ENCODE measurements around the gene CLCN3. TPM values are rescaled to one million over a fixed set of nuclear protein-coding genes. Genes with fewer than 3 reads are reported as not detected.
"Not testable (repeated sequence)": the region's sequence is repeated elsewhere in the genome, so short reads cannot be mapped to it uniquely, and the experiment has no call there.

CLCN3 gene
- total RNA-seq, 2 donors from 2014 or later: 17.0 to 23.3 TPM

- no peak for DNase-seq (ENCODE audit: low spot score)
- intact Hi-C loops (cut with DNase I): loop anchor here in 1 of 2 donors (5.0 kb wide), 1 partner anchor 47 kb away; no protein-coding TSS in a partner anchor
Measured at GRCh38 chr4:169615467-169616106, 4.8 kb upstream of the CLCN3 start.

DNA sequence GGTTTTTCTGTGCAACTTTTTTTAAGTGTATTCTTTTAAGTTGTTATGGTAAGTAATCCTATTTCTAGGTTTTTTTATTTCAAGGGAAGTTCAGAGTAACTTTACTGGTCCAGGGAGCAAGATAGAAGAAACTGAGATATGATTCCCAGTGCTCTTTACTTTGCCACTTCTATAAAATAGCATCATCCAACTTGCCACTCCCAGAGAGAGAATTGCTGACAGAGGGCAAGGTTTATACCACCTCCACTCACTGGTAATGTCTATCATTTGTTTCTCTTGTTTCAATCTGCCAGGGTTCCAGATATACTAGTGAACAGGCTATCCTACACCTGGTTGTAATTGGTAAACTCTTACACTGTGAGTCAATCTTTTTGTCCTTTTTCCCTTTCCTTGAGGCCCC is 3.5 kb upstream of the CLCN3 start:
- no peak for DNase-seq (ENCODE audit: low spot score)
- intact Hi-C loops (cut with DNase I): loop anchor here in 1 of 2 donors (5.0 kb wide), 1 partner anchor 45 kb away; no protein-coding TSS in a partner anchor

- intact Hi-C loops (cut with DNase I): loop anchor here in 1 of 2 donors (5.0 kb wide), 1 partner anchor 45 kb away; no protein-coding TSS in a partner anchor
- no peak for DNase-seq (ENCODE audit: low spot score)
Measured at GRCh38 chr4:169617306-169617705, 3.1 kb upstream of the CLCN3 start.

DNA sequence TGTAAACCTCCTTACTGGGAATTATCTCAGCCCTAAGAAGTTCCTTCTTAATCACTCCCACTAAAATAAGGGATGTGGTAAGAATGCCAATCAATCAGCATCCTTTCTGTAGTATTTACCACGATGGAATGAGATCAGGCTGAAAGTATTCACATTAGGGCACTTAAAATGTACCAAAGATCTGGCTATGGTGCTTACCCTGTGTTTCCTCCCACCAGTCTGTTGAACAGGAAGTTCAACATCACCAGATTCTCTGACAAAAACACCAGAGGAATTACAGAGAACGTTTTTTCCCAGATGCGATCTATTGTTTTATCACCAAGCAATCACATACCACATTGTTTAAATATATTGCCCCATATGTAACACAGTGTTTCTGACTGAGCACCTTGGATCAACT is 2.1 kb upstream of the CLCN3 start:
- intact Hi-C loops (cut with DNase I): loop anchor here in 1 of 2 donors (5.0 kb wide), 1 partner anchor 44 kb away; no protein-coding TSS in a partner anchor
- DNase-seq (ENCODE audit: low spot score): no peak

DNA sequence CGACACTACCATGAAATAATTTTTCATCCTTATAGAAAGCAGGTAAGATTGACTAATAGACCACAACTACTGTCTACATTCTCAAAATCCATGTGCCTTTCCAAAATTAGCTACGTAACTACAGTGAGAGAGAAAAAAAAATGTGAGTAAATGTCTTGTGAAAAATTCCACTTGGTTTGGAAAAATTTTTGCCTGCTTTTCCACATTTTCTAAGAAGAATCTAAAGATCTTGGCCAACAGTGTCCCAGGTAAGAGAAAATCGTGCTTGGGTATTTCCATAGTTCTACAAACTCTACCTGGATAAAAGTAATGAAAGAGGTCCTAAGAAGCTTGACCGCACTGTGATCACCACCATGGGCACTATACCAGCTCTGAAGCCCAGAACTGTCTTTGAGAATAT is 1.4 kb upstream of the CLCN3 start:
- intact Hi-C loops (cut with DNase I): loop anchor here in 1 of 2 donors (5.0 kb wide), 1 partner anchor 43 kb away; no protein-coding TSS in a partner anchor
- no peak for DNase-seq (ENCODE audit: low spot score)

DNA sequence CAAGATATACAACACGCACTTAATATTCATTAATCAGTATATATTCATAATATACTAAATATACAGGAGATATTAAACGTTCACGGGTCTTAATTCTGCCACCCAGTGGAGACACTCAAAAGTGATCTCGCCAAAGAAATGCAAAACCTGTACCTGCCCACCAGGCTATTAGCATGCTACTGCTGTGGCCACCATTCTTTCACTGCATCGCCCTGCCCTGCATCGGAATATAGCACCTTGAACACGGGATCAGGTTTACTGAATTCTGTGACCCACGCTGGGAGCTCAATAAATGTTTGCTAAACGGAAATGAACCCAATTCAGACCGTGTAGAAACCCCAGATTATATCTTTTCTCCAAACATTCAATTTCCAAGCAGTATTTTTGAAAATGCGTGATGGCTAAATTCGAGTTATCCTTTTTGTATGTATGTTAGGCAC is 840 bp upstream of the CLCN3 start:
- intact Hi-C loops (cut with DNase I): loop anchor here in 1 of 2 donors (5.0 kb wide), 1 partner anchor 43 kb away; no protein-coding TSS in a partner anchor
- DNase-seq (ENCODE audit: low spot score): no peak

GRCh38 chr4:169620880-169621248 is 486 bp downstream of the CLCN3 start:
- intact Hi-C loops (cut with DNase I): no loop called here
- DNase-seq (ENCODE audit: low spot score): no peak

DNA sequence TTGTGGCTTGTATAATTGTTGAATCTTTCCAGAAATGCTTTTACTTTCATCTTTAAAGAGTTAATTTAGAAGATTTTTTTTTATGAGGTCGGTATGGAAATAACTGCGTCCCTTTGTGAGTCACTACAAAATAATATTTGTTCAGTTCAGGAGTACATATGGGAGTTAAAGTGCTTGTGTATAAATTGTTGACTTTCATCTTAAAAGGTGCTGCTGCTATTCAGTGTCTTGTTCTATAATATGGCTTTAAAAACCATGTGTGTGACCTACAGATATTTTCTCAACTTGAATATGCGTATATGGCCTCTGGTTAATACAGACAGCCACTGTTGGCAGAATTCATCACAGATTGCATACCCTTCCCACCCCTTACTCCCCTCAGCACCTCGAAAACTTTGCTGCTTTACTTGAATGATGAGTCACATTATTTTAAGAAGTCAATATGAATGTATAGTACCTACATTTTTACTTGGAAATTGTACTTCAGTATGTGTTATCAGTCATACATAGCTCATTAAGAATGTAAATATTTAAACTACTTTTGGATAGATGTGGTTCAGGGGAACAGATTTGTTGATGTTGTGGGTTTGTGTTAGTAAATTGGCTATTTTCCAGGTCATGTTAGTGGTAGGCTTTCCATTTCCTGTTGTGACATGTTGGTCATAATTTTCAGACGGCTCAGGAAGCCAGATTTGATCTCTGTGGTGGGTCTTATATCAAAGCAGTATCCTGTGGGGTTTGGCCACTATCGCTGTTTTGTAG is 1.5 kb downstream of the CLCN3 start:
- DNase-seq (ENCODE audit: low spot score): no peak
- intact Hi-C loops (cut with DNase I): no loop called here

DNA sequence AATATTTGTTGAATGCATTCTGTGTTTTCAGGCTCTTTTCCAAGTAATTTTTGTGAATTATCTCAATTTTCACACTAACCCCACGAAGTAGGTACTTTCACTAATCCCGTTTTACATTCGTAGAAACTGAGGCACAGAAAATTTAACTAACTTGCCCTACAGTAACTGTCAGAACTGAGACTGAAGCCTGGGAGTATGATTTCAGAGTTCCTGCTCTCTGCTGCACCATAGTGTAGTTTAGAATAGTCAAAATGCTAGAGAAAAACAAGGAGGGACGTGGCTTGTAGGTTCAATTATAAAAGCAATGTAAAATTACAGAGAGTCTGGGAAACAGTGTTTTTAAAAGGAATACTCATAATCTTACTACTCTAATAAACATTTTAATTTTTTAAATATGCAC is 2.2 kb downstream of the CLCN3 start:
- no peak for DNase-seq (ENCODE audit: low spot score)
- intact Hi-C loops (cut with DNase I): no loop called here

GRCh38 chr4:169624012-169624411 is 3.6 kb downstream of the CLCN3 start:
- intact Hi-C loops (cut with DNase I); DNase-seq (ENCODE audit: low spot score): not testable (repeated sequence)

DNA sequence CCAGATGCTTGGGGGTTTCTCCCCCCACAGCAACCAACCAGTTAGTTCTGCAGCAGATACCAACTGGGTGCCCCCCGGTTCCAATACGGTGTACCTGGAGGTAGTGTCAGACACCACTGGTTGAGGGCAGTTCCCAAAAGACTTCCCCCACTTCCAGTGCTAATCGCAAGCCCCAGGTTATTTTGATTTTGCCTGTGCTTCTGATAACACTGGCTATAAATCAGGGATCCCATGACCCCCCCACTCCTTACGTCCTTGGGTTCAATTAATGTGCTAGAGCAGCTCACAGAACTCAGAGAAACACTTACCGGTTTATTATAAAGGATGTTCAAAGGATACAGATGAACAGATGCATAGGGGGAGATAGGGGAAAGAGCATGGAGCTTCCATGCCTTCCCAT is 5.5 kb downstream of the CLCN3 start:
- no peak for DNase-seq (ENCODE audit: low spot score)
- intact Hi-C loops (cut with DNase I): no loop called here

DNA sequence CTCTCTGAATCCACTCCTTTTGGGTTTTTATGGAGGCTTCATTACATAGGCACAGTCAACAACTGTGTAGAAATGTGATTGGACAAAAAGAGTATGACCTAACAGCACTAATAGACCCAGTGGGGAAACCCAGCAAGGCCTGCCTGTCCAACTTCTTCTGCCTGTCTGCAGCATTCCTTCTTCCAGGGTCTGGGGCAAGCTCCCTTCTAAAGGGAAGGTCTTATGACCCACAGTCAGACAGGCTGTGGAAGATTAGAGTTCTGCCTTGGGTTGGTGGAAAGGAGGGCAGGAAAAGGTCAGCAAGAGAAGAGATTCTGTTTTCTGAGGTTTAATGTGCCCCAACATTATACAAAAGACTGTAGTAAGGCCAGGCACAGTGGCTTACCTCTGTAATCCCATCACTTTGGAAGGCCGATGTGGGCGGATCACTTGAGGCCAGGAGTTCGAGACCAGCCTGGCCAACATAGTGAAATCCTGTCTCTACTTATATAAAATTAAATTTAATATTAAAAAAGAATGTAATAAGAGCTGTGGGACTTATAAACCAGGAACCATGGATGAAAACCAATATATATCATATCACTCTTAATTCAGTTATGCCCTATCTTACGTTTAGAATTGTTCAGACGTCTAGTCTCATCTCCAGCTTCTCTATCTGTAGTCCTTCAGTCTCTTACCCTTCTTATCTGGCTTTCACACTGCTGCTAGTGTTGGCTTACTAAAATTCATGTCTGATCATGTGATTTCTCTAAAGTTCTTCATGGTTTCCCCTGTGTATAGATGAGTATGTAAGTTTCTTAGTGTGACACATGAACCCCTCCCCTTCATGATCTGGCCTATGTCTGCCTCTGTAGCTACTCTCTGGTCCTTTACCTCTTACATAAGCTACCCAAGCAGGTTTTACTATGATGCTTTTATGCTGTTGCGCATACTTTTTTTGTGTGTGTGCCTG is 6.2 kb downstream of the CLCN3 start:
- intact Hi-C loops (cut with DNase I): no loop called here

DNA sequence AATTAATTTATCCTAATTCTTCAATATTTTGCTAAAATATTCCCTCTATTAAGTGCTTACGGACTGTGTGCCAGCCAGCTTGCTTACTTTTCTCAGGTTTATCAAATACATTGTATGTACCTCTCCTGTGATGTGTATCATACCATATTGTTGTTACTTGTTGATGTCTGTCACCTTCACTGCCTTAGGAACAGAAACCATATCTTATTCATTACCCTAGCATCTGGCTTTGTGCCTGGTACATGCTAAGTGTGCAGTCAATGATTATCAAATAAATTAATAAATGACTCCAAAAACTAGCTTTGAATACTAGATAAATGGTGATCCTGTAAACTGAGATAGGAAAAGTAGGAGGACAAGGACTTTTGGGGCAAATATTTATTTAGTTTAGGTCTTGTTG is 6.9 kb downstream of the CLCN3 start:
- no peak for DNase-seq (ENCODE audit: low spot score)
- intact Hi-C loops (cut with DNase I): no loop called here

More for the DNA sequence above, 6.2 kb downstream of the CLCN3 start:
- no peak for DNase-seq (ENCODE audit: low spot score)

DNA sequence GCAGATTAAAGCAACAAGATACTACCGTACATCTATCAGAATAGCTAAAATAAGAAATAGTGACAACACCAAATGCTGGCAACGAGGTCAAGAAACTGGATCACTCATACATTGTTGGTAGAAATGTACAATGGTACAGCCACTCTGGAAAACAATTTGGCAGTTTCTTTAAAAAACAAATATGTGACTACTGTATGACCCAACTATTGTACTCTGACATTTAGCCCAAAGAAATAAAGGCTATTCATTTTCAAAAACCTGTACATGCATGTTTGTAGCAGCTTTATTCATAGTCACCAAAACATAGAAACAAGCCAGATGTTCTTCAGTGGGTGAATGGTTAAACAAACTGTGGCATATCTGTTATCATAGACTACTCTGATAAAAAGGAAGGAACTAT is 8.2 kb downstream of the CLCN3 start:
- intact Hi-C loops (cut with DNase I): no loop called here
- DNase-seq (ENCODE audit: low spot score): no peak

GRCh38 chr4:169630069-169630468 is 9.7 kb downstream of the CLCN3 start:
- intact Hi-C loops (cut with DNase I): no loop called here
- no peak for DNase-seq (ENCODE audit: low spot score)

DNA sequence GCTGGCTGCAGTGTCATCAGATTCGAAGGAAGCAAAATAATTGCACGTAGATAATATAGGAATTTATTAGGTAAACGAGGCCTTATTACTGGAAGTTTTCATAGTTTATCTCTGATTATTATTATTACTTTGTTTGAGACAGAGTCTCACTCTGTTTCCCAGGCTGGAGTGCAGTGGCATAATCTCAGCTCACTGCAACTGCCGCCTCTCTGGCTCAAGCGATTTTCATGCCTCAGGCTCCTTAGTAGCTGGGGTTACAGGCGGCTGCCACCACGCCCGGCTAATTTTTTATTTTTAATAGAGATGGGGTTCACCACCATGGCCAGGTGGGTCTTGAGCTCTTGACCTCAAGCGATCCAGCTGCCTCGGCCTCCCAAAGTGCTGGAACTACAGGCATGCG is 12.5 kb downstream of the CLCN3 start:
- DNase-seq (ENCODE audit: low spot score): no peak
- intact Hi-C loops (cut with DNase I): no loop called here

GRCh38 chr4:169634975-169635374 is 14.6 kb downstream of the CLCN3 start:
- intact Hi-C loops (cut with DNase I): no loop called here
- no peak for DNase-seq (ENCODE audit: low spot score)

DNA sequence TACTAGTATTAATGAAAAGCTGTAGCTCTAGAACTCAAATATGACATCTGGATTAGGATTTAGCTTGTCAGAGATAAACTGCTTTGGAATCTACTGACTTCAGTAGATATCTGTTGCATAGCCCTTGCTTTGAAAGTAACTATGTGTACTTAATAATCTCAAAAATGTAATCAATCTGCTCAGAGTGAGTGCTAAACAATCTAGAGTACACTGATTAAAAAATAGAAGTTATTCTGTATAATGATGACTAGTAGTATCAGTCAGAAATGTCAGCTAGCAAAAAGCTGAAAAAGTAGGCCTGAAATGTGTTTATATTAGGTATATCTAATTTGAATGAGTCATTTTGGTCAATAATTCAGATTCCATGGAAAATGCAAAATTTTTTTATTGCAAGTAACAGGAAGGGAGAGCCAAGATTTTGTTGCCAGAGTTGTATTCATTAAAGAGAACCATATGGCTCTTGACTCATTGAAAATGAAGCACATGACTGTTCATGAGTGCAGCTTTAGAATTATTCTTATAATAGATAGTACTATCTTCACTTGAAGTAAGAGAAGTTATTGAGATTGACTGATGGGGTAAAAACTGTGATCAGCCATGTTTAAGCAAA is 20.0 kb downstream of the CLCN3 start:
- DNase-seq (ENCODE audit: low spot score): no peak
- intact Hi-C loops (cut with DNase I): no loop called here

DNA sequence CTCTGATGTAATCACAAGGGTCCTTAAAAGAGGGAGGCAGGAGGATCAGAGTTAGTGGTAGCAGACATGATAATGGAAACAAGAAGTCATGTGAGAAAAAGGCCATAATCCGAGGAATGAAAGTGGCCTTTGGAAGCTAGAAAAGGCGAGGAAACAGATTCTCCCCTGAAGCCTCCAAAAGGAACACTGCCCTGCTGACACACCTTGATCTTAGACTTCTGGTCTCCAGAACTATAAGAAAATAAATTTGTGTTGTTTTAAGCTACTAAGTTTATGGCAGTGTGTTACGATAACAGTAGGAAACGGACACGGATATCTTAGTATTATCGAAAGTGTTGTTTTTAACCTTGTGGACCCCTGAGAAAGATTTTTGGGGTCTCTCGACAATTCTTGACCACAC is 24.4 kb downstream of the CLCN3 start:
- intact Hi-C loops (cut with DNase I): no loop called here

More for the DNA sequence above, 24.4 kb downstream of the CLCN3 start:
- no peak for DNase-seq (ENCODE audit: low spot score)
